Stimulated activated CD4-positive, alpha-beta T cell treated with anti-CD3 and anti-CD28 coated beads, Interleukin-15, amount 100 ng/mL, for 1 hour (primary cell): ENCODE data around the gene LDB3.

Experiments
- DNase-seq, 2 donors: peaks; one replicate each; pipeline ENCODE4 v3.0.0-alpha.2; 2020; ENCODE audit warnings: low read depth in 1 of 2, low spot score in 1 of 2

LDB3 gene

GRCh38 chr10:86651021-86651471 is 17.3 kb upstream of the LDB3 start:
- no peak for DNase-seq

- DNase-seq: no peak
These were observed 16.5 kb upstream of the LDB3 start for GRCh38 chr10:86651631-86652331.

- DNase-seq: no peak
These were observed 15.7 kb upstream of the LDB3 start for GRCh38 chr10:86652361-86653202.

- no peak for DNase-seq
These were observed 14.9 kb upstream of the LDB3 start for GRCh38 chr10:86653379-86653778.

GRCh38 chr10:86653987-86654386 is 14.3 kb upstream of the LDB3 start:
- no peak for DNase-seq

GRCh38 chr10:86654411-86655172 is 13.7 kb upstream of the LDB3 start, which contains the start of gene OPN4:
OPN4 (plus strand) TSS chr10:86654547; CDS start chr10:86654784, 237 bp downstream.
- no peak for DNase-seq

GRCh38 chr10:86655173-86655540 is 13.2 kb upstream of the LDB3 start:
- DNase-seq: no peak

GRCh38 chr10:86655596-86655995 is 12.7 kb upstream of the LDB3 start:
- DNase-seq: no peak

- DNase-seq: no peak
These were observed 11.3 kb upstream of the LDB3 start for GRCh38 chr10:86657011-86657395.

- DNase-seq: no peak
These were observed 10.8 kb upstream of the LDB3 start for GRCh38 chr10:86657396-86658011.

- no peak for DNase-seq
These were observed 10.0 kb upstream of the LDB3 start for GRCh38 chr10:86658261-86658741.

GRCh38 chr10:86658751-86659150 is 9.6 kb upstream of the LDB3 start:
- no peak for DNase-seq

GRCh38 chr10:86659161-86659691 is 9.1 kb upstream of the LDB3 start:
- DNase-seq: no peak

- no peak for DNase-seq
These were observed 8.4 kb upstream of the LDB3 start for GRCh38 chr10:86659721-86660453.

GRCh38 chr10:86661161-86662025 is 6.9 kb upstream of the LDB3 start:
- no peak for DNase-seq

GRCh38 chr10:86662186-86663045 is 5.9 kb upstream of the LDB3 start:
- DNase-seq: no peak

GRCh38 chr10:86663046-86663345 is 5.3 kb upstream of the LDB3 start:
- no peak for DNase-seq

GRCh38 chr10:86663576-86664339 is 4.6 kb upstream of the LDB3 start:
- no peak for DNase-seq
